Fibroblast of pulmonary artery (primary cell): ENCODE data around the gene AGMAT.
"Not testable (repeated sequence)": the region's sequence is repeated elsewhere in the genome, so short reads cannot be mapped to it uniquely, and the experiment has no call there.

ENCODE experiments used
- DNase-seq: peaks from one replicate; pipeline ENCODE4 v3.0.0-alpha.2; 2010; ENCODE audit warnings: low read depth
- H3K4me3 ChIP-seq: replicated peaks from 2 replicates; pipeline ENCODE4 v1.5.1; 2011; ENCODE audit warnings: low read depth, mild to moderate bottlenecking, control low read depth, low read length, moderate library complexity
- CTCF ChIP-seq: IDR thresholded peaks from 2 replicates; pipeline ENCODE4 v1.5.1; 2011; ENCODE audit warnings: mild to moderate bottlenecking, control low read depth, low read length, inconsistent platforms; ENCODE audit errors: missing control alignments

AGMAT gene

GRCh38 chr1:15609631-15610030 lies 24.8 kb upstream of the AGMAT start:
- no peak for DNase-seq
- TF ChIP-seq CTCF, result no peak
- H3K4me3 ChIP-seq, result no peak overlapping the region

GRCh38 chr1:15605398-15606383 lies 20.8 kb upstream of the AGMAT start:
- TF ChIP-seq CTCF, result no peak
- DNase-seq, result no peak
- H3K4me3 ChIP-seq, result no peak overlapping the region

- not testable (repeated sequence) for H3K4me3 ChIP-seq, DNase-seq
Measured at GRCh38 chr1:15604400-15604799, 19.5 kb upstream of the AGMAT start.

GRCh38 chr1:15603966-15604282 lies 19.1 kb upstream of the AGMAT start:
- H3K4me3 ChIP-seq, result peak overlapping the region; percentile 82
- DNase-seq, result not testable (repeated sequence)

GRCh38 chr1:15603050-15603965 lies 18.5 kb upstream of the AGMAT start:
- peak; percentile 96 for DNase-seq
- no peak for TF ChIP-seq CTCF

GRCh38 chr1:15598436-15598835 lies 13.6 kb upstream of the AGMAT start:
- no peak for TF ChIP-seq CTCF
- no peak for DNase-seq
- no peak overlapping the region for H3K4me3 ChIP-seq

More at GRCh38 chr1:15603050-15603965, 18.5 kb upstream of the AGMAT start:
- H3K4me3 ChIP-seq, result peak overlapping the region; percentile 82

- DNase-seq, result no peak
- no peak overlapping the region for H3K4me3 ChIP-seq
- TF ChIP-seq CTCF, result no peak
Measured at GRCh38 chr1:15595809-15596617, 11.2 kb upstream of the AGMAT start.
